AG09319 (cell line): Measurements from ENCODE around the gene NCSTN.

Source experiments
- DNase-seq: peaks from one replicate; pipeline ENCODE4 v3.0.0-alpha.2; 2010; ENCODE audit warnings: low read depth; ENCODE audit errors: extremely low read depth
- TF ChIP-seq, protein P1 (sequence below): IDR thresholded peaks from 2 replicates; pipeline ENCODE4 v1.5.1; 2011; ENCODE audit warnings: low read depth, mild to moderate bottlenecking, inconsistent platforms, low read length, moderate library complexity

The NCSTN gene

DNA sequence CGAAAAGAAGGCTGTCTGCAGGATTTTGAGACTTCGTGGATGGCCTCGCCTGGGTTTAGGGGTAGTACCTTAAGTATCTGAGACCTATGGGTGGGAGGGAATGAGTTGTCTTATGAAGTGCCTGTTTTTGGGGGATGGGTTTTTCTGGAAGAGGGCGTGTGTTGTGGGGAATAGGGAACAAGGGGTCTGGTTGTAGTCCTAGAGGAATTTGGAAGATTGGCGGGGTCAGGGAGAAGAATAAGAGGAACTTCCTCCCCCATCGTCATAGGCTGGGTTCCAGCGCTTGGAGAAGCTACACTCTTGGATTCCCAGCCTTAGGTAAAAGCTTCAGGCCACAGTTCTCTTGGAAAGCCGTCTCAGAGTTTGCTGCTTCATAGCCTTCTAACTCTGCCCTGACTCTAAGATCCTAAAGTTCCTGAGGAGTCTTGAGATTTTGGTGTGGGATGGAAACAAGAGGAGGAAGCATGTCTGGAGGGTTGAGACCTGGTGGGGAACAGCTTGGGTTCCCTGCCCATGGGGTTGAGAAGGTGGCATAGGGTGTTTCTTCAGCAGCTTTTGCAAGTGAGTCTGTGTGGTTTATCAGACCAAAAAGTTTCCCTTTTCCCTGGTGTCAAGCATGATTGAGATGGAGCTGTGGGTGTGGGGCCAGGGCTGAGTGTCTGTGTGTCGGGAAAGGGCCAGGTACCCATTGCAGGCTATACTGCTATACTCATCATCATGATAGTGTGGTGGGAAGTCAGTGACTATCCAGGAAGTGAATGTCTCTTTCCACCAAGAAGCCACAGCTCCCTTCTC lies 59.0 kb downstream of the NCSTN start:
- TF ChIP-seq, protein P1, sequence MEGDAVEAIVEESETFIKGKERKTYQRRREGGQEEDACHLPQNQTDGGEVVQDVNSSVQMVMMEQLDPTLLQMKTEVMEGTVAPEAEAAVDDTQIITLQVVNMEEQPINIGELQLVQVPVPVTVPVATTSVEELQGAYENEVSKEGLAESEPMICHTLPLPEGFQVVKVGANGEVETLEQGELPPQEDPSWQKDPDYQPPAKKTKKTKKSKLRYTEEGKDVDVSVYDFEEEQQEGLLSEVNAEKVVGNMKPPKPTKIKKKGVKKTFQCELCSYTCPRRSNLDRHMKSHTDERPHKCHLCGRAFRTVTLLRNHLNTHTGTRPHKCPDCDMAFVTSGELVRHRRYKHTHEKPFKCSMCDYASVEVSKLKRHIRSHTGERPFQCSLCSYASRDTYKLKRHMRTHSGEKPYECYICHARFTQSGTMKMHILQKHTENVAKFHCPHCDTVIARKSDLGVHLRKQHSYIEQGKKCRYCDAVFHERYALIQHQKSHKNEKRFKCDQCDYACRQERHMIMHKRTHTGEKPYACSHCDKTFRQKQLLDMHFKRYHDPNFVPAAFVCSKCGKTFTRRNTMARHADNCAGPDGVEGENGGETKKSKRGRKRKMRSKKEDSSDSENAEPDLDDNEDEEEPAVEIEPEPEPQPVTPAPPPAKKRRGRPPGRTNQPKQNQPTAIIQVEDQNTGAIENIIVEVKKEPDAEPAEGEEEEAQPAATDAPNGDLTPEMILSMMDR: no peak
- DNase-seq: no peak

- TF ChIP-seq, protein P1: no peak
- DNase-seq: no peak
Observed at GRCh38 chr1:160403244-160403643, 60.1 kb downstream of the NCSTN start.

DNA sequence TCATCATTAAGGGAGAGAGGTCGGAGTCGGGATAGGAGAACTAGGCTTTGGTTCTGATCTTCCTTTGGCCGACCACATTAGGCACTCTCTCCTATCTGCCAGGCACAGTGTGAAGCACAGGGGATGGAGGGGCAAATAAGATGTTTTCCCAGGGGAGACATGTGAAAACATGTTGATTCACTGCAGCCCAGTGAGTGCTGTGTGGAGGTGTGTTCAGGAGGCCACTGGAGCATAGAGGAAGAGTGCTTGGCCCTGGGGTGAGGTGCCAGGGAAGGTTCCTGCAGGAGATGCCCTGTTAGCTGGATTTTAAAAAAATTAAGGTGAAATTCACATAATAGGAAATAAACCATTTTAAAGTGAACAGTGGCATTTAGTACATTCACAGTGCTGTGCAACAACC lies 60.9 kb downstream of the NCSTN start:
- DNase-seq: no peak
- TF ChIP-seq, protein P1: no peak

DNA sequence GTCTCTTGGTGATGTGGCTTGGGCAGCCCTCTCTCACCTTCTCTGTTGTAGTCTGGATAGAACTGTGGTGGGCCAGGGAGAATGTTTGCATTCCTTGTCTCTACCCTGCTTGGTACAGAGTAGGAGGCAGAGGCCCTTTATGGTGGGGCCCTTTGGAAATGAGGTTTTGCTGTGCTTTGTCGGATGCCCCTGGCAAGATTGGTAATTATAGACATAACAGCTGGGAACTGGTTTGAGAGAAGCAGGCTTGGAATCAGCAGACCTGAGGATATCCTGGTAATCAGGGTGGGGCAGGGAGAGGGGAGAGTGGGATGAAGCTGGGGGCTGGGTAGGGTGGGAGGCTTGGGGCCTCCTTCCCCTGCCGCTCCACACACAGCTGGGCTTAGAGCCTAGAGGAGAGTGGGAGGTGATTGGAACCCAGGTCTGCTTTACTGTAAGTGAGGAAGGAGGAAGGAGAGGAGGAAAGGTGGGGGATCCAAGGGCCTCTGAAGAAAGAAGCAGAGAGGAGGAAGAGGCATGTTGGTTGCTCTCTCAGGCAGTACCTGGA lies 62.2 kb downstream of the NCSTN start:
- DNase-seq: no peak
- TF ChIP-seq, protein P1: no peak

GRCh38 chr1:160406131-160406968 lies 63.2 kb downstream of the NCSTN start:
- TF ChIP-seq, protein P1: no peak
- DNase-seq: no peak

DNA sequence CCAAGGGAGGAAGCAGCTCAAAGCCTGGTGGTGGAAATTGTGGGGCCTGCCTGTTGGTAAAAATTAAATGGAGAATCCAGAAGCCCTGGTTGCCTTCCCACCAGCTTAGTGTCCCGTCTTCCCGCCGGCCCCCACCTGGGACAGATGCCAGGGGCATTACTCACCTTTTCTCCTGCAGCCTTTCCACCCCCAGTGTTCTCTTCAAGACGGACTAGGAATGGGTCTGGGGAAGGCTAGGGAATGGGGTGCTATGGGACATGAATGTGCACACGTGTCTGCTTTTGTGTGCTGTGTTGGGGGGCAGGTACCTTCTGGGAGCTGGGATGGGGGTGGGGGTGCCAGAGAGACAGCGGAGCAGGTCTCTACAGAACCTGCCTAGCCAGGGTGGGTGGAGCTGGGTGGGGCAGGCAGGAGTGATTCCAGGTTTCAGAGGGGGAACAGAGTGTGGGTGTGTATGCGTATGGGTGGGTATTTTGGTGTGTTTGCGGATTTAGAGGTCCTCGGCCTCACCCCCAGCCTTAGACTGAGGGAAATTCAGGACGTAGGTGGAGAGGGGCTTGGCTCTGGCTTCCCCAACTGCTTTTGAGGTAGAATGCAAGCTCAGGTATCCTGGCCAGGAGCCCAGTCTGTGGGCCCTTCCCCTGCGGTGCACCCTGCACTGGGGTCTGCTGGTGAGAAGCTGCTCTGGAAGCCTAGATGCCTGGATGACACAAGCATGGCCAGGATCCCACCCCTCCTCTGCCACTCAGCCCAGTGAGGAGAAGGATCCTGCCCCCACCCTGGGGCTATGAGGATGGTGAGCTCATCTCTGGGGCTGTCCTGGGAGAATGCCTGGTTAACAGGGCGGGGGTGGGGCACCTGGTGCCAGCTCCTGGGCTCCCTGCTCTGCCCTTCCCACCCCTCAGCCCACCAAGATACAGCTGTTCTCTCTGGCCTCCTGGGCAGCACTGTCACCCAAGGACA lies 64.9 kb downstream of the NCSTN start:
- no peak for DNase-seq
- TF ChIP-seq, protein P1: no peak
